Mesothelial cell of epicardium (in vitro differentiated cells): ENCODE measurements around the gene TRMT10B. TPM values are rescaled to one million over a fixed set of nuclear protein-coding genes. Genes with fewer than 3 reads are reported as not detected.
"Not testable (repeated sequence)": the region's sequence is repeated elsewhere in the genome, so short reads cannot be mapped to it uniquely, and the experiment has no call there.

Source experiments
- DNase-seq, 2 experiments: peaks; one replicate each; pipeline ENCODE4 v3.0.0; 2021; ENCODE audit warnings: low spot score in 2 of 2; ENCODE audit not compliant: unreplicated experiment in 2 of 2
- H3K27ac Mint-ChIP-seq: 2 replicates; pipeline ENCODE4 v1.8.0; 2021; ENCODE audit warnings: mixed read lengths
- H3K27me3 Mint-ChIP-seq: 2 replicates; pipeline ENCODE4 v1.8.0; 2021; ENCODE audit warnings: low read depth, mixed read lengths
- H3K36me3 Mint-ChIP-seq: 2 replicates; pipeline ENCODE4 v1.8.0; 2021; ENCODE audit warnings: mixed read lengths
- H3K4me1 Mint-ChIP-seq: 2 replicates; pipeline ENCODE4 v1.8.0; 2021; ENCODE audit warnings: mixed read lengths
- H3K4me3 Mint-ChIP-seq: 2 replicates; pipeline ENCODE4 v1.8.0; 2021; ENCODE audit warnings: mild to moderate bottlenecking, moderate library complexity, mixed read lengths
- H3K9me3 Mint-ChIP-seq: 2 replicates; pipeline ENCODE4 v1.8.0; 2021; ENCODE audit warnings: mixed read lengths
- total RNA-seq: library from RNA; stranded (reverse); gene quantifications from 3 replicates; pipeline ENCODE4 v1.2.1, GENCODE V29; 2021
- TF ChIP-seq, protein P1 (sequence below): fragments of 200-600 bp; sonication (generic); IDR thresholded peaks from one replicate; pipeline ENCODE4 v1.5.0; 2021; ENCODE audit warnings: antibody characterized with exemption; ENCODE audit not compliant: unreplicated experiment

Gene TRMT10B
- total RNA-seq, 1 donor from 2014 or later, result 11.0 TPM

DNA sequence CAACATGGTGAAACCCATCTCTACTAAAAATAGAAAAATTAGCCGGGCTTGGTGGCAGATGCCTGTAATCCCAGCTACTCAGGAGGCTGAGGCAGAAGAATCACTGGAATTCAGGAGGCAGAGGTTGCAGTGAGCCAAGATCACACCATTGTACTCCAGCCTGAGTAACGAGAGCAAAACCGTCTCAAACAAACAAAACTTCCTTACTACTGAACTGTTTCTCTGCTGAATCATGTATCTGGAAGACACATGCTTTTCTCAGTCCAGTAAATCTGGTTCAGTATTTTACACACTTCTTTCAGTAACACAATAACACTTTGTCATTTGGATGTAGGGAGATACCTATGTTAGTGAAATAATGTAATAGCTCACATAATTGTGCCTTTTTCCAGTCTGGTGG lies 7.9 kb downstream of the TRMT10B start:
- TF ChIP-seq, protein P1, sequence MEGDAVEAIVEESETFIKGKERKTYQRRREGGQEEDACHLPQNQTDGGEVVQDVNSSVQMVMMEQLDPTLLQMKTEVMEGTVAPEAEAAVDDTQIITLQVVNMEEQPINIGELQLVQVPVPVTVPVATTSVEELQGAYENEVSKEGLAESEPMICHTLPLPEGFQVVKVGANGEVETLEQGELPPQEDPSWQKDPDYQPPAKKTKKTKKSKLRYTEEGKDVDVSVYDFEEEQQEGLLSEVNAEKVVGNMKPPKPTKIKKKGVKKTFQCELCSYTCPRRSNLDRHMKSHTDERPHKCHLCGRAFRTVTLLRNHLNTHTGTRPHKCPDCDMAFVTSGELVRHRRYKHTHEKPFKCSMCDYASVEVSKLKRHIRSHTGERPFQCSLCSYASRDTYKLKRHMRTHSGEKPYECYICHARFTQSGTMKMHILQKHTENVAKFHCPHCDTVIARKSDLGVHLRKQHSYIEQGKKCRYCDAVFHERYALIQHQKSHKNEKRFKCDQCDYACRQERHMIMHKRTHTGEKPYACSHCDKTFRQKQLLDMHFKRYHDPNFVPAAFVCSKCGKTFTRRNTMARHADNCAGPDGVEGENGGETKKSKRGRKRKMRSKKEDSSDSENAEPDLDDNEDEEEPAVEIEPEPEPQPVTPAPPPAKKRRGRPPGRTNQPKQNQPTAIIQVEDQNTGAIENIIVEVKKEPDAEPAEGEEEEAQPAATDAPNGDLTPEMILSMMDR, result no peak
- DNase-seq, result no peak
- no peaks in the 10 kb centered on the region for H3K27me3 Mint-ChIP-seq
- H3K9me3 Mint-ChIP-seq, result peaks cover 3% of the 10 kb centered on the region
- H3K27ac Mint-ChIP-seq, result no peak overlapping the region
- H3K4me1 Mint-ChIP-seq, result no peaks in the 10 kb centered on the region
- no peak overlapping the region for H3K4me3 Mint-ChIP-seq
- H3K36me3 Mint-ChIP-seq, result peaks cover 23% of the 10 kb centered on the region

- not testable (repeated sequence) for H3K4me3 Mint-ChIP-seq, H3K9me3 Mint-ChIP-seq, DNase-seq, H3K4me1 Mint-ChIP-seq, H3K27me3 Mint-ChIP-seq, H3K27ac Mint-ChIP-seq
- H3K36me3 Mint-ChIP-seq, result peaks cover 30% of the 10 kb centered on the region
Observed at GRCh38 chr9:37765263-37765662, 11.7 kb downstream of the TRMT10B start.

GRCh38 chr9:37769306-37769705 lies 15.7 kb downstream of the TRMT10B start:
- TF ChIP-seq, protein P1, result no peak
- H3K4me1 Mint-ChIP-seq, result no peaks in the 10 kb centered on the region
- DNase-seq, result no peak
- H3K9me3 Mint-ChIP-seq, result peaks cover 4% of the 10 kb centered on the region
- H3K4me3 Mint-ChIP-seq, result no peak overlapping the region
- peaks cover 25% of the 10 kb centered on the region for H3K36me3 Mint-ChIP-seq
- no peak overlapping the region for H3K27ac Mint-ChIP-seq
- no peaks in the 10 kb centered on the region for H3K27me3 Mint-ChIP-seq

DNA sequence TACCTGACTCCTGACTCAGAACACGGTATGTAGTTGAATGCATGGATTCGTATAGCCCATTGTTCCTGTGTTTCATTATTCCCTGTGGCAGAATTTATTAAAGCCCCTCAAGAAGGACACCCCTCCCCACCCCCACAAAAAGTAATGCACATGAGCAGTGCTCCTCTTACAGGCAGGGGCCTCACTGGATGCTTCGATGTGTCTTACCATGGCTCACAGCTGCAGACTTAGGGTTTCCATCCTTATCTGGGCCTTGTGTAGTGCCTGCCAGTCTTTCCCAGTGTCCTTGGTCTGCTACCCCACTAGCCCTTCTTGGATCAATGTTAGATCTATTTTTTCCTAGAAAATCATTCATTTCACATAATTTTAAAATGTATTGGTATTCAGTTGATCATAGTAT lies 16.4 kb downstream of the TRMT10B start:
- no peaks in the 10 kb centered on the region for H3K4me1 Mint-ChIP-seq
- peaks cover 4% of the 10 kb centered on the region for H3K9me3 Mint-ChIP-seq
- H3K36me3 Mint-ChIP-seq, result peaks cover 27% of the 10 kb centered on the region
- DNase-seq, result no peak
- TF ChIP-seq, protein P1, result no peak
- no peak overlapping the region for H3K27ac Mint-ChIP-seq
- no peak overlapping the region for H3K4me3 Mint-ChIP-seq
- no peaks in the 10 kb centered on the region for H3K27me3 Mint-ChIP-seq

GRCh38 chr9:37775216-37775919 lies 21.8 kb downstream of the TRMT10B start:
- DNase-seq, result no peak
- Mint-ChIP-seq H3K9me3 (no peaks in the 10 kb centered on the region), H3K27me3 (no peaks in the 10 kb centered on the region), H3K36me3 (peaks cover 32% of the 10 kb centered on the region), H3K4me3 (no peak overlapping the region), H3K4me1 (no peaks in the 10 kb centered on the region), H3K27ac (no peak overlapping the region)
- TF ChIP-seq, protein P1, result no peak

GRCh38 chr9:37776328-37776727 lies 22.7 kb downstream of the TRMT10B start:
- Mint-ChIP-seq H3K4me1 (no peaks in the 10 kb centered on the region), H3K36me3 (peaks cover 34% of the 10 kb centered on the region), H3K4me3 (no peak overlapping the region), H3K27me3 (no peaks in the 10 kb centered on the region), H3K27ac (no peak overlapping the region), H3K9me3 (no peaks in the 10 kb centered on the region)
- TF ChIP-seq, protein P1, result no peak
- no peak for DNase-seq
